Activated T-helper 1 cell treated with anti-CD3 and anti-CD28 coated beads, Interleukin-2, amount 50 U/mL, for 16 hours (primary cell): ENCODE results near the gene ANKRD44.
"Not testable (repeated sequence)": the region's sequence is repeated elsewhere in the genome, so short reads cannot be mapped to it uniquely, and the experiment has no call there.

Experiments
- DNase-seq, 2 donors: peaks; one replicate each; pipeline ENCODE4 v3.0.0-alpha.2; 2020; ENCODE audit warnings: low read depth in 1 of 2, low spot score in 1 of 2

Gene ANKRD44

GRCh38 chr2:197240421-197241041 is 70.0 kb downstream of the ANKRD44 start:
- no peak for DNase-seq

GRCh38 chr2:197240018-197240417 is 70.6 kb downstream of the ANKRD44 start:
- DNase-seq: not testable (repeated sequence)

- DNase-seq: no peak
These were observed 71.1 kb downstream of the ANKRD44 start for GRCh38 chr2:197239434-197239833.

- no peak for DNase-seq
These were observed 72.6 kb downstream of the ANKRD44 start for GRCh38 chr2:197238043-197238365.

GRCh38 chr2:197237291-197238042 is 73.1 kb downstream of the ANKRD44 start:
- no peak for DNase-seq

- DNase-seq: no peak
These were observed 73.8 kb downstream of the ANKRD44 start for GRCh38 chr2:197236816-197237215.

- DNase-seq: no peak
These were observed 74.4 kb downstream of the ANKRD44 start for GRCh38 chr2:197236159-197236558.

- no peak for DNase-seq
These were observed 74.9 kb downstream of the ANKRD44 start for GRCh38 chr2:197235711-197236110.

- DNase-seq: no peak
These were observed 75.8 kb downstream of the ANKRD44 start for GRCh38 chr2:197234671-197235191.

GRCh38 chr2:197233473-197233872 is 77.1 kb downstream of the ANKRD44 start:
- DNase-seq: no peak

GRCh38 chr2:197232010-197232409 is 78.6 kb downstream of the ANKRD44 start:
- DNase-seq: no peak

- DNase-seq: no peak
These were observed 80.8 kb downstream of the ANKRD44 start for GRCh38 chr2:197229509-197230443.

- no peak for DNase-seq
These were observed 87.1 kb downstream of the ANKRD44 start for GRCh38 chr2:197223451-197223850.

- DNase-seq: no peak
These were observed 90.9 kb downstream of the ANKRD44 start for GRCh38 chr2:197219636-197220035.

- no peak for DNase-seq
These were observed 93.0 kb downstream of the ANKRD44 start for GRCh38 chr2:197217541-197217940.

- DNase-seq: no peak
These were observed 94.1 kb downstream of the ANKRD44 start for GRCh38 chr2:197216361-197216979.

- no peak for DNase-seq
These were observed 94.7 kb downstream of the ANKRD44 start for GRCh38 chr2:197215748-197216360.

GRCh38 chr2:197212344-197213262 is 98.0 kb downstream of the ANKRD44 start:
- no peak for DNase-seq

- no peak for DNase-seq
These were observed 98.7 kb downstream of the ANKRD44 start for GRCh38 chr2:197211881-197212342.

- DNase-seq: no peak
These were observed 100.2 kb downstream of the ANKRD44 start for GRCh38 chr2:197210430-197210829.
